Measurements from ENCODE around the gene POLD2. TPM values are rescaled to one million over a fixed set of nuclear protein-coding genes. Genes with fewer than 3 reads are reported as not detected.

Gene POLD2
- total and polyA plus RNA-seq, 2 of the 4 experiments (the other 2 are of a cell fraction): 142 to 163 TPM

DNA sequence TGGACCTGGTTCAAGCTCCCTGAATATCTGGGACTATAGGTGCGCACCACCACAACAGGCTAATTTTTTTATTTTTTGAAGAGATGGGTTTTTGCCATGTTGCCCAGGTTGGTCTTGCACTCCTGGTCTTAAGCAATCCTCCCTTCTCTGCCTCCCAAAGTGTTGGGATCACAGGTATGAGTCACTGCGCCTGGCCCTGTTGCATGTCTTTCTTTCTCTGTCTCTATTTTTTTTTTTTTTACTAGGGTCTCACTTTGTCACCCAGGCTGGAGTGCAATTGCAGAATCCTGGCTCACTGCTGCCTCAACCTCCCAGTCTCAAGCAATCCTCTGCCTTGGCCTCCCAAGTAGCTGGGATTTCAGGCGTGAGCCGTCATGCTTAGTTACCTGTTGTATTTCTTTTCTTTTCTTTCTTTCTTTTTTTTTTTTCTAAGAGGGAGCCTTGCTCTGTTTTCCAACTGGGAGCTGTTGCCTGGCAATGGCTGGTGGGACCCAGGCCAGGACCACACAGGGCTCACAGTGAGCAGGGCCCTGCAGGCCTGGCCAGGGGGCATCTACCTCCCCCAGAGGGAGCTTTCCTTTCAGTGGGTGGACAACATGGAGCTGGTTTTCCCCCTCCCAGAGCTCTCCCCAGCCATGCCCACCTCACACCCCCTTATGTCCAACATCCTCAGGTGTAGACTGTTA is 11.7 kb upstream of the POLD2 start:
- Histone ChIP-seq H2AFZ (replicated peaks; ENCODE audit: low read length, poor library complexity) (no peak overlapping the region), H2BK15ac (ENCODE audit: low read depth, low read length) (no peak overlapping the region), H3K14ac (replicated peaks; ENCODE audit: low read depth, low read length) (no peak overlapping the region), H3K4ac (ENCODE audit: low read depth, low read length) (no peak overlapping the region), H3K36me3 (ENCODE audit: control insufficient read depth, insufficient read depth, low read length) (no peaks in the 10 kb centered on the region), H4K5ac (ENCODE audit: low read depth, low read length) (no peak overlapping the region), H2AK9ac (replicated peaks; ENCODE audit: low read depth, low read length, poor library complexity) (no peak overlapping the region), H3K56ac (ENCODE audit: extremely low read depth, insufficient read depth, low read length) (no peak overlapping the region), H4K8ac (ENCODE audit: low read depth in 2 of 2, low read length in 2 of 2) (no peak overlapping the region), H4K91ac (ENCODE audit: insufficient read depth, low read depth, low read length) (no peak overlapping the region), H3K27ac (ENCODE audit: insufficient read depth, low read length) (no peak overlapping the region), H3K18ac (ENCODE audit: low read depth, low read length) (no peak overlapping the region), H3K4me3 (ENCODE audit: insufficient read depth, low read depth, low read length) (no peak overlapping the region), H2AK5ac (ENCODE audit: low read depth, low read length) (no peak overlapping the region), H3K79me1 (ENCODE audit: low read depth in 1 of 2, low read length in 2 of 2) (no peaks in the 10 kb centered on the region), H2BK120ac (ENCODE audit: low read depth, low read length) (no peak overlapping the region), H3K9me3 (ENCODE audit: control insufficient read depth, insufficient read depth, low read length) (no peaks in the 10 kb centered on the region), H3K4me1 (ENCODE audit: control insufficient read depth, insufficient read depth, low read length) (peaks cover 10% of the 10 kb centered on the region), H3K23ac (ENCODE audit: low read depth, low read length) (no peak overlapping the region), H4K20me1 (ENCODE audit: insufficient read depth, low read length) (no peaks in the 10 kb centered on the region), H2BK20ac (ENCODE audit: low read depth, low read length) (no peak overlapping the region), H3K9ac (ENCODE audit: low read depth, low read length) (no peak overlapping the region), H2BK5ac (ENCODE audit: low read depth, low read length, poor library complexity, severe bottlenecking) (no peak overlapping the region), H3K27me3 (ENCODE audit: control insufficient read depth, insufficient read depth, low read length) (peaks cover 3% of the 10 kb centered on the region; the same call in 1 of the 2 replicates), H3K9me1 (ENCODE audit: insufficient read depth, low read length) (peaks cover 3% of the 10 kb centered on the region; the same call in 1 of the 2 replicates), H3K4me2 (ENCODE audit: low read depth, low read length) (no peak overlapping the region)
- in situ Hi-C loops (cut with MboI; ENCODE audit: low sequenced_read_pairs): no loop called here
- DNase-seq: no peak
- intact Hi-C loops (cut with micrococcal nuclease): no loop called here
- dilution Hi-C loops (cut with HindIII; ENCODE audit: low sequenced_read_pairs, unreplicated experiment): no loop called here
- TF ChIP-seq MXI1 (IDR thresholded peaks at IDR 0.05; ENCODE audit: borderline replicate concordance, low read depth, low read length) (no peak), POLR2A (IDR thresholded peaks at IDR 0.05; ENCODE audit: low read depth, low read length) (no peak), MAFK (IDR thresholded peaks at IDR 0.05; ENCODE audit: low read depth, low read length) (no peak), RFX5 (IDR thresholded peaks at IDR 0.05; ENCODE audit: low read depth, low read length) (no peak), SMC3 (IDR thresholded peaks at IDR 0.05; ENCODE audit: low read depth, low read length) (no peak), BHLHE40 (IDR thresholded peaks at IDR 0.05; ENCODE audit: low read depth, low read length) (no peak), RCOR1 (IDR thresholded peaks at IDR 0.05; ENCODE audit: insufficient replicate concordance, low read length) (no peak), ELK1 (IDR thresholded peaks at IDR 0.05; ENCODE audit: borderline replicate concordance, low read depth, low read length) (no peak), CEBPB (IDR thresholded peaks at IDR 0.05; ENCODE audit: low read depth, low read length) (no peak), FOS (IDR thresholded peaks at IDR 0.05; ENCODE audit: low read depth, low read length) (no peak), RAD21 (IDR thresholded peaks at IDR 0.05; ENCODE audit: low read length) (no peak), NFE2L2 (IDR thresholded peaks at IDR 0.05; ENCODE audit: low read depth, low read length) (no peak)
- TF ChIP-seq, protein P1, sequence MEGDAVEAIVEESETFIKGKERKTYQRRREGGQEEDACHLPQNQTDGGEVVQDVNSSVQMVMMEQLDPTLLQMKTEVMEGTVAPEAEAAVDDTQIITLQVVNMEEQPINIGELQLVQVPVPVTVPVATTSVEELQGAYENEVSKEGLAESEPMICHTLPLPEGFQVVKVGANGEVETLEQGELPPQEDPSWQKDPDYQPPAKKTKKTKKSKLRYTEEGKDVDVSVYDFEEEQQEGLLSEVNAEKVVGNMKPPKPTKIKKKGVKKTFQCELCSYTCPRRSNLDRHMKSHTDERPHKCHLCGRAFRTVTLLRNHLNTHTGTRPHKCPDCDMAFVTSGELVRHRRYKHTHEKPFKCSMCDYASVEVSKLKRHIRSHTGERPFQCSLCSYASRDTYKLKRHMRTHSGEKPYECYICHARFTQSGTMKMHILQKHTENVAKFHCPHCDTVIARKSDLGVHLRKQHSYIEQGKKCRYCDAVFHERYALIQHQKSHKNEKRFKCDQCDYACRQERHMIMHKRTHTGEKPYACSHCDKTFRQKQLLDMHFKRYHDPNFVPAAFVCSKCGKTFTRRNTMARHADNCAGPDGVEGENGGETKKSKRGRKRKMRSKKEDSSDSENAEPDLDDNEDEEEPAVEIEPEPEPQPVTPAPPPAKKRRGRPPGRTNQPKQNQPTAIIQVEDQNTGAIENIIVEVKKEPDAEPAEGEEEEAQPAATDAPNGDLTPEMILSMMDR (conservative IDR thresholded peaks at IDR 0.05; ENCODE audit: low read depth, low read length): no peak
- no TSS peak for BruUV-seq (replicated peaks)
- POLR2A ChIA-PET (ENCODE audit: unreplicated experiment): interaction anchor here (0.6 kb wide), 1 partner anchor 28 kb away, joined by 6 read pairs; no protein-coding TSS in a partner anchor
- ATAC-seq (ENCODE audit: low read depth): no peak
- CTCF ChIA-PET: interaction anchor here (0.7 kb wide), 1 partner anchor 49 kb away, joined by 6 read pairs; no protein-coding TSS in a partner anchor
- no CpG with 5 or more reads among the region's 4 CpGs for WGBS, 2 experiments (ENCODE audit: extremely low coverage in 2 of 2, insufficient read length in 1 of 2)
